BE2C (cell line): ENCODE results near the gene OPCML.
A peak's percentile ranks its signal among the peaks of the same experiment; 100 is the strongest.

Source experiments
- DNase-seq: peaks from one replicate; pipeline ENCODE4 v3.0.0-alpha.2; 2020
- H3K27me3 ChIP-seq: fragments of 250-450 bp; sonication (Bioruptor Pico); 2 replicates; pipeline ENCODE4 v1.5.1; 2020; ENCODE audit warnings: mild to moderate bottlenecking
- H3K36me3 ChIP-seq: fragments of 250-450 bp; sonication (Bioruptor Pico); 2 replicates; pipeline ENCODE4 v1.5.1; 2020; ENCODE audit warnings: mild to moderate bottlenecking
- H3K4me1 ChIP-seq: fragments of 250-450 bp; sonication (Bioruptor Pico); 2 replicates; pipeline ENCODE4 v1.5.1; 2020
- H3K4me3 ChIP-seq: 2 replicates; pipeline ENCODE4 v1.5.1; 2011; ENCODE audit warnings: low read depth, low read length
- H3K9me3 ChIP-seq: fragments of 250-450 bp; sonication (Bioruptor Pico); 2 replicates; pipeline ENCODE4 v1.5.1; 2020
- CTCF ChIP-seq: IDR thresholded peaks from 2 replicates; pipeline ENCODE4 v1.5.1; 2012; ENCODE audit warnings: mild to moderate bottlenecking, low read depth, low read length

Gene OPCML

GRCh38 chr11:133070021-133070713 is 462.1 kb downstream of the OPCML start:
- H3K27me3 ChIP-seq, result no peaks in the 10 kb centered on the region; the same call in 1 of the 2 replicates
- TF ChIP-seq CTCF, result no peak

GRCh38 chr11:133065847-133066485 is 466.3 kb downstream of the OPCML start:
- H3K27me3 ChIP-seq, result no peaks in the 10 kb centered on the region
- DNase-seq, result no peak
- H3K36me3 ChIP-seq, result no peaks in the 10 kb centered on the region
- no peak overlapping the region for H3K4me3 ChIP-seq
- no peaks in the 10 kb centered on the region for H3K9me3 ChIP-seq
- H3K4me1 ChIP-seq, result no peaks in the 10 kb centered on the region
- no peak for TF ChIP-seq CTCF

More at GRCh38 chr11:133070021-133070713, 462.1 kb downstream of the OPCML start:
- Histone ChIP-seq H3K36me3 (no peaks in the 10 kb centered on the region), H3K9me3 (no peaks in the 10 kb centered on the region), H3K4me3 (no peak overlapping the region), H3K4me1 (no peaks in the 10 kb centered on the region)
- DNase-seq, result no peak

- no peaks in the 10 kb centered on the region for H3K9me3 ChIP-seq
- no peaks in the 10 kb centered on the region for H3K4me1 ChIP-seq
- H3K4me3 ChIP-seq, result peak overlapping the region; percentile 50
- no peaks in the 10 kb centered on the region for H3K27me3 ChIP-seq
- H3K36me3 ChIP-seq, result no peaks in the 10 kb centered on the region
- no peak for DNase-seq
- TF ChIP-seq CTCF, result no peak
Observed at GRCh38 chr11:133064961-133065360, 467.3 kb downstream of the OPCML start.

- H3K36me3 ChIP-seq, result no peaks in the 10 kb centered on the region
- peak; percentile 72 for DNase-seq
- peak overlapping the region; percentile 50 for H3K4me3 ChIP-seq
- TF ChIP-seq CTCF, result peak; percentile 57
- no peaks in the 10 kb centered on the region for H3K4me1 ChIP-seq
- H3K9me3 ChIP-seq, result no peaks in the 10 kb centered on the region
- H3K27me3 ChIP-seq, result no peaks in the 10 kb centered on the region
Observed at GRCh38 chr11:133064152-133064877, 468.0 kb downstream of the OPCML start.

- H3K27me3 ChIP-seq, result no peaks in the 10 kb centered on the region
- no peaks in the 10 kb centered on the region for H3K4me1 ChIP-seq
- H3K36me3 ChIP-seq, result no peaks in the 10 kb centered on the region
- no peak for TF ChIP-seq CTCF
- H3K4me3 ChIP-seq, result no peak overlapping the region
- no peaks in the 10 kb centered on the region for H3K9me3 ChIP-seq
- DNase-seq, result no peak
Observed at GRCh38 chr11:133058501-133058900, 473.8 kb downstream of the OPCML start.
